ENCODE data around the gene SPTBN1.

SPTBN1 gene

DNA sequence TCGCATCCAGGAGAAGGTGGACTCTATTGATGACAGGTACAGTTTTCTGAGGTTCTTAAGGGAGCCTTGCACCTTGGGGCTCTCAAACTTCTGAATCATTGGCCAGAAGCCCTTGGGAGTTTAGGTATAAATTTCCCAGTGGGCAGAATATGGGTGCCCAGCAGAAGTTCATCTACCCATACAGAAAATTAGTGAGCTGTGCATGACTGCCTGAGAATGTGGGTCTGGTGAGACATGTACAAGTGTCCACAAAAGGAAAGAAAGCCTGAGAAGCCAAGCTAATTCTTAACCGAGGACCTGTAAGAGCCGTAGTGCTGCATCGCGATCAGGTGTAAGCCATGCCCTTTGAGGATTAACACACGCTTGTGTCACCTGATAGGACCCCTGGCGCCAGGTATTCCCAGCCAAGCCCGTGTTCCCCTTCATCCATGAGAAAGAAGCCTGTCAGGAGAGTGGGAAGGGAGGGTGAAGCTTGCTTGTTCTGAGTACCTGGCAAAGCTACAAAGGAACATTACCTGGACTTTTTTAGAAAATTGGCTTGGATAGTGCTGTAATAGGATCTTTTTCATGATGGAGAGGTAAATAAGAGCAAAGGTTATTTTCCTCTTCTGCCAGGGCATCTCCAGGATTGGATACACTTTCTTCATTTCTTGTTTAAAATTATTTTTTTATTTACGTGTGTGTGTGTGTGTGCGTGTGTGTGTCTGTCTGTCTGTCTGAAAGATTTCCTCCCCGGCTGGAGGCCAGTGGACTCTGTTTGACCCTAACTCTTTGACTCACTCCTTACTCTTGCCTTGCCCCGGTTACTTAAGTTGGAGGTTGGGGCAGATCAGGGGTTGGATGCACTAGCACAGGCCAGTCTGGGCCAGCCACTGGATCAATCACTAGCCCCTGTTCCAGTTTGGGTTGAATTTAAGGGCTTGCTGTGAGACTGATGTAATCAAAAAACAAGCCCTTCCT lies 176.9 kb downstream of the SPTBN1 start:
- no peak for DNase-seq (ENCODE audit: low read depth in 2 of 2)

DNA sequence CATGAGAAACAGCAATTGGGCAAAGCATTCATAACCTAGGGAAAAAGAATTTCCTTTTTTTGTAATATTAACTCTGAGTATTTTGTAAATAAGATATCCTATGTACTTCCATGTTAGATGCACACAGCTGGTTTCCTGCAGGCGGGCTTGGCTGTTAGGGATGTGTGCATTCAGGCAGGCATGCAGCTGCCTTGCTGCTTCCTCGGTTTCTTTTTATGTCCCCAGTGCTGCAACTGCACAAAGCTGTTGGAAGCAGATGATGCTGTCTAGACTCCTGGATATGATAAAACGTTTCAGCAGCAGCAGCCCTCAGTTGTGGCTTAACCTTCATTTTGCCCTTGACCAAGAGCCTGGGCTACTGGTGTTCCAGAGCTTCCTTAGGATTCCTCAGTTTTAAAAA lies 177.9 kb downstream of the SPTBN1 start:
- no peak for DNase-seq (ENCODE audit: low read depth in 2 of 2)

DNA sequence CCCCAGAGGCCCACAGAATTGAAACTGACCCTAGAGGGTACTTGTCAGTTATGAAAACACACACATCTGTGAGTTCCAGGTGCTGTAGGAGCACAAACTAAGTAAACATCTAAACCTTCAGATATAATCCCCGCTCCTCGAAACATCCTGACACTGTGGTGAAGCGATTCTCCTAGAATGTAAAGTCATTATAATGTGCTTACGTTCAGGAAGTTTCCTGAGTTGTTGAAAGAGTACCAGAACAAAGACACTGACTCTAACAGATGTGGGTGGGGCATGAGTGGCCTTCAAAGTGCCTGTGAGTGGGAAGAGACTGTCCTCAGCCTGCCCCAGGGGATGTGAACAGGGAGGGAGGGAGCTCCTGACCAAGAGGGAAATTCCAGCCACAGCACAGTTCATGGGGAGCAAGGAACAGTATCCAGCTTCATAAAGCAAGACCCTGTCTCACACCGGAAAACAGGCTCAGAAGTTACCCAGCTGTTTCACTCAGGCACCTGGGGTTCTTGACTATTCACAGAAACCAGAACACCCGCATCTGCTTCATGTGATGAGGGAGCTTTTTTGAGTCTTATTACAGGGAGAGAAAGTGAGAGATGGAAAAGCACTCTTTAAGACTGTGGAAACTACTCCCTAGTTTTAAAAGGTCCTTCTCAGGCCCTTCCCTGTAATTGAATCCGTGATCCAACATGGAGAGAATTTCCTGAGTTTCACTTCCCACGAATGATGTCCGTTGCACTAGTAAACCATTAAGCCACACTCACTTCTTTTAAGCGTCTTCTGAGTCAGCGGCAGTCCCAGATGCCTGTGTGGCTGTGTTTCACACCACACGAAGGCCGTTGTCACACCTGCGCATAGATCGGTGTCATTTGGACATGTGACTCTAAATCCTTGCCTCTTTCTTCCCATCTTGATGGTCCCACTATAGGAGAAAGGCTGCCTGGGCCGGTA lies 178.7 kb downstream of the SPTBN1 start:
- DNase-seq (ENCODE audit: low read depth in 2 of 2) = no peak

DNA sequence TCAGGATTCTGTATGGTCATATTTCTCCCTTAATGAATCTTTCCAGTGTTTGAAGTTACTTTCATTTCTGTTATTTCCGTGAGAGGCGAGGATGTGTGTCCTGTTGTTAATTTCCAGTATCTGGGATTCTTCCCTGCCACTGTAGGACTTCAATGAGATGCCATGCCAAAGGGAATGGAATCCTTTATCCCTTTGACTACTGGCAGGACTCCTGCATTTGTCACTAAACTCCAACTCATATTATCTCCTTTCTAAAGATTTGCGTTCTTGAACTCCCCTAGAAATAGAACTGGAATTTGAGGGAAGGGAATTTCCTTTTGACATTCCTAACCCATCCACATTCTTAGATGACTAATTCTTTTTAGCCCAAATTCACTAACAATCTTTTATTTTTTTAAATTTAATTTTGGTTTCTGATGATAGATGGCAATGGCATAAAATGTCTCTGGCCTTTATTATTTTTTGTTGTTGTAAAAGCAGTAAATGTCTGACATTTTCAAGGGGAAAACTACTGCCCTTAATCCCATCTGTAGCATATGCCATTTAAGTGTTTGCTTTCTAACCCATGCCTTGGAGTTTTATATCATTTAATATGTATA lies 179.5 kb downstream of the SPTBN1 start:
- no peak for DNase-seq (ENCODE audit: low read depth in 2 of 2)

DNA sequence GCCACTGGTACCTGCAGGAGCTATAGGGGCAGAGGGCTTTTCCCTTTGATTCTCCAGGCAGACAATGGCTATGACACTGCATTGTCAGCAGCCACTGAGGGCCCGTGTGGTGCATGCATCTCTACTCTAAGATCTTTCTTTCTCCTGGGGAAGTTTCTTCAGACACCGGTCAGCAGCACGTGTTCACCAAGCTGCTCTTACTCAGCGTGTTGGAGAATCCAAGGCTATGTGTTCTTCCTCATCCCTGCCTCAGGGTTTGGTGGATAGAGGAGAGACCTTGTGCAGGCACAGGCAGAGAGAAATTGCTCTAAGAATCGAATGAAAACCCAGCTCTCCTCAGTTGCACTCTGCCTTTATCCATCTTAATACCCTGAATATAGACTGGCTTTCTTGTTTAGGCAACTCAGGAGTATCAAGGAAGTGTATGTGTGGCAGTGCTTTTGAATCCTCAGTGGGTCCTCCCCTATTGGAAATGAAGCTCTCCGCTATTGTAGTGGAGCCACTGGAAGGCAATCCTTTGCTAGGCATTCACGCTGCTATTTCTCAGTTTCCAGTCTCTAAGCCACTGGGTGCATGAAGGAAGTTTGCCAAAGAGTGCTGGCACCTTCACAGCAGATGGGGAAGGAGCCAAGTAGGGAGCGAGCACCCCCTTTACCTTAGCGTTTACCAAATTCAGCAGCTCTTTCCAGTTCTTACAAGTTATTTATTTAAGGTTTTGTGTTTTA lies 180.4 kb downstream of the SPTBN1 start:
- no peak for DNase-seq (ENCODE audit: low read depth in 2 of 2)

DNA sequence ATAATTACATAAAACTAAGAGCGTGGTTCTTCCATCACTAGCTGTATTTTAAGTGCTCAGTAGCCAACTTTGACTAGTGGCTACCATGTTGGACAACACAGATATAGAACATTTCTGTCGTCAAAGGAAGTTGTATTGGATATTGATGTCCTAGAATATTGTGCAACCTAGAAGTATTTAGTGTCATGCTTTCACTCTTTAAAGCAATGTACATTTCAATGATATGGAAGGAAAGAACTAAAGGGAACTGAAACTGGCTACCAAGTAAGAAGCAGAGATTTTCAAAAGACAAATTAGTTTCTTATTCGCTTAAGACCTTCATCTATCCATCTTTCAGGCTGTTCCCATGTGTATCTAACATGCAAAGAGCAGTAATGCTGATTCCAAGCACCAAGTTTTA lies 182.0 kb downstream of the SPTBN1 start:
- no peak for DNase-seq (ENCODE audit: low read depth in 2 of 2)

DNA sequence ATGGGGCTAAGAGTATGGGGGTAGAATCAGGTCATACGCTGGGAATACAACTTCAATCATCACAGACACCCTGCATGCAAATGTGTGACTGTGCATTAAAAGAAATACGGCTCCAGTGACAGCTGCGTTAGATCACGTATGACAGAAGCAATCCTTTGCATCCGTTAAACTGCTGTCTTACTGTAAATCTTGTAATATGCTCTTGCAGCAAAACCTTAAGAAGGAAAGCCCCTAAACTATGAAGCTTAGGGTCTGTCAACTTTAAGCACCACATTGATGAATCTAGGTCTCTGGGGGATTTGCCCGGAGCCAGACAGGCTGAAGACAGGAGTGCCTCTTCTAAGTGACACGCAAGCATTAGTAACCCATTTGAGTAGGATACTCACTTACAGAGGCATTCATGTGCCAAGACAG lies 182.7 kb downstream of the SPTBN1 start:
- no peak for DNase-seq (ENCODE audit: low read depth in 2 of 2)

DNA sequence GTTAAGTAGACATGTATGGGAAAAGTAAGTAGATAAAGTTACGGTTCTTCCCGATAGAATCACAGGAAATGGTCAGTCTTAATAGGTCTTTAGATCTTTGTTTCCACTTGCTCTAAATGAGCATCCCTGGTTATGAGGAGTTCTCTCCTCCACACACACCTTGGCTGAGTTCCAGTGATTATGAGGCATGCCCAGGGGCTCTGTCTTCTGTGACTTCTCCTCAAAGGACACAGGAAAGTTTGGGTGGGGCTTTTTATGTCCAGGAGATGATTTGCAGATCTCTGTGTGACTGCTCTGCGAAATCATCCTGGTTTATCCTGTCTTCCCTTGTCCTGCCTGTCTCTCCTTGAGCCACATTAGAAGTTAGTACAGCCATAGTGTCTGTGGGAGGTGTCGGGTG lies 183.5 kb downstream of the SPTBN1 start:
- no peak for DNase-seq (ENCODE audit: low read depth in 2 of 2)

DNA sequence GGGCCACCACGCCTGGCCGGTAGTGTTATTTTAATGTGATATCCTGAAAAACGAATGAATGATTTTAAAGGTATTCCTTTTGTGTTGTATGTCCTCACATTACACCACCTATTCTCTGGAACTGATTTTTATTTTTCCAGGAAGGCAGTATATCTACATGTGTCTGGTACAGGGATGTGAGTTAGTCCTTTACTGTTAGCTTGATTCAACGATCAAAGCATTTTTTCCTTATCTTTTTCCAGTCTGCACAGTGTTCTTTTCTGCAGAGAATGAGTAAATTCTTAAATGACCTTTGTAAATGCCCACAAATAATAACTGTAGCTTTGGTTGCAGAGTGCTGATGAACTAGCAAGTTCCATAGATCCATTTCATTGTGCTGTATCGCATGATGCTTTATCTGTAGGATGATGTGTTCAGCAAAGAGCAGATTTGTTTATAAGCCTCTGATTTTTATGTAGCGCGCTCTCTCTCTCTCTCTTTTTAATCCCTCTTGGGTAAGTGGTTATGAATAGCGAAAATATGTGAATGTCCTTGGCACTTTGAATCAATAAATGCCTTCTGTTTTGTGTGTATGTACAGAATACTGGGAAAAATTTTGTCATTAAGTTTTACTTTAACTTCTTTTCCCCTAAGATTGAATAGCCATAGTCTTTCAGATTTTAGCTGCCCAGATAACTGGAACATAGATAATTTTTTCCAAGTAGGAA lies 184.9 kb downstream of the SPTBN1 start:
- DNase-seq (ENCODE audit: low read depth in 2 of 2) = no peak

DNA sequence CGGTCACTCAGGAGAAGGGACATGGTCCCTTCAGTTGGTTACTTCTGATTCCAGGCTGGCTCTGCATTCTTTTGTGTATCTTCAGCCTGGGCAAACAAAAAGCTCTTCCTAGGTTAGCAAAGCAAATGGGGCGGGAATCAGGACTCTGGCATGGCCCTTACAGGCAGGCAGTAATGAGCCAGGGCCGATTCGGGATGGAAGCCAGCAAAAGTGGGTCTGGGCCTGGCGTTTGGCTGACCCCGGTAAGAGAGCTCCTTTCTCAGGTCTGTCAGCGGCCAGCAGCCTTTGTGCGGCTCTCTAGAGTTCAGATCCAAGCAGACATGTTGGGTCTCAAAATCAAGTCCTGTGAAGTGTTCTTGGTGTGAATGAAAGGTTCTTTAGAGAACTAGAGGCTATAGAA lies 185.9 kb downstream of the SPTBN1 start:
- no peak for DNase-seq (ENCODE audit: low read depth in 2 of 2)

DNA sequence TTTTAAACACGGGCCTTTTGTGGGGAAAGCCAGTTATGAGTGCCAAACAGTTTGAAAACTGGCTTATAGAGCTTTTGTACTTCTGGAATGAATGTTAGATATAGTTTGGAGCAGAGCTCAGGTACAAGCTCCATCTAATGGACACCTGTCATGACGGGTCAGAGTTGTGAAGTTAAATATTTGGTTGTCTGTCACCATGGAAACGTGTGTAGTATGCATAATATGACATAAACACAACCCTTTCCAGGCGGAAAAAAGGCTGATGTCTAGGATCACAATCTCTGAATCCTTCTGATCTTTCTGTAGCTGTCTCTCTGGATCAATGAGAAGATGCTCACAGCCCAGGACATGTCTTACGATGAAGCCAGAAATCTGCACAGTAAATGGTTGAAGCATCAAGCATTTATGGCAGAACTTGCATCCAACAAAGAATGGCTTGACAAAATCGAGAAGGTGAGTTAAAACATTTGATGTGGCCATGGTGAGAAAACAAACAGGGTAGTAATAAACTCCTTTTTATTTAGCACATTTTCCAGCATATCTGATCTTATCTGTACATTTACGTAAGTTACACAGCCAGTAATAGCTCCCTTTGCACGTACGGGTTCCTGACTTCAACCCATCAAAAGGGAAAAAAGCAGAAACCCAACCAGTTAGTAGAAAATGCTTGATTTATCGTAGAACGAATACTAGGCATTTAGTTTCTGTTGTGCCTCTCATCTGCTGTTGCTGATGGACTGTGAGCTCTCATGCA lies 186.7 kb downstream of the SPTBN1 start:
- DNase-seq (ENCODE audit: low read depth in 2 of 2) = no peak

DNA sequence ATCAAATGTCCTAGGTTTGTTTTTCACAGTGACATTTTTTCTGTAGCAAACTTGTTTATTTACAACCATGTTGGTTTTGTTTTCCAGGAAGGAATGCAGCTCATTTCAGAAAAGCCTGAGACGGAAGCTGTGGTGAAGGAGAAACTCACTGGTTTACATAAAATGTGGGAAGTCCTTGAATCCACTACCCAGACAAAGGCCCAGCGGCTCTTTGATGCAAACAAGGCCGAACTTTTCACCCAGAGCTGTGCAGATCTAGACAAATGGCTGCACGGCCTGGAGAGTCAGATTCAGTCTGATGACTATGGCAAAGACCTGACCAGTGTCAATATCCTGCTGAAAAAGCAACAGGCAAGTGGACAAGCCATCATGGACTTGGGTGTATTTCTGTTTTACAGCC lies 188.1 kb downstream of the SPTBN1 start:
- DNase-seq (ENCODE audit: low read depth in 2 of 2) = no peak

DNA sequence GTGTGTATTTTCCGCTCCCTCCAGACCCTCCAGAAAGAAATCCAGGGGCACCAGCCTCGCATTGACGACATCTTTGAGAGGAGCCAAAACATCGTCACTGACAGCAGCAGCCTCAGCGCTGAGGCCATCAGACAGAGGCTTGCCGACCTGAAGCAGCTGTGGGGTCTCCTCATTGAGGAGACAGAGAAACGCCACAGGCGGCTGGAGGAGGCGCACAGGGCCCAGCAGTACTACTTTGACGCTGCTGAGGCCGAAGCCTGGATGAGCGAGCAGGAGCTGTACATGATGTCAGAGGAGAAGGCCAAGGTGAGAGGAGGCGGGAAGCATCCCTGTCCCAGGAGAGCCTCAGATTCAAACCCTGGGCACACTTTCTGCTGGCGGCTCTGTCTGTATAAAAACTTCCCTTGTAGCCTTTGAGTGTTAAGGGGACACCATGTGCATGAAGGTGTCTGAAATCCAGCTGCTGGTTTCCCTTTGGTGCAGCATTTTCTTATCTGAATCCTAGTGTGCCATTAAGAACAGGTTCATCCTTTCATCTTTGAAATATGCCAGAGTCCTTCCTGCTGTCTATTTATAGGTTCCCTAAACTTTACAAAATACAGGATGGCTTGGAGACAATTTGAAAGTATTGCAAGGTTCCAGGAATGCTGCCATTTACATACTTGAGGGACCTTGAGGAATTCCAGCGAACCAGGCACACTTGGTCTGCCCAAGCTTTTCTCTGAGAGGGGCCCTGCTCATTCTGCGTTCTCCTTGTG lies 190.2 kb downstream of the SPTBN1 start:
- DNase-seq (ENCODE audit: low read depth in 2 of 2) = no peak

DNA sequence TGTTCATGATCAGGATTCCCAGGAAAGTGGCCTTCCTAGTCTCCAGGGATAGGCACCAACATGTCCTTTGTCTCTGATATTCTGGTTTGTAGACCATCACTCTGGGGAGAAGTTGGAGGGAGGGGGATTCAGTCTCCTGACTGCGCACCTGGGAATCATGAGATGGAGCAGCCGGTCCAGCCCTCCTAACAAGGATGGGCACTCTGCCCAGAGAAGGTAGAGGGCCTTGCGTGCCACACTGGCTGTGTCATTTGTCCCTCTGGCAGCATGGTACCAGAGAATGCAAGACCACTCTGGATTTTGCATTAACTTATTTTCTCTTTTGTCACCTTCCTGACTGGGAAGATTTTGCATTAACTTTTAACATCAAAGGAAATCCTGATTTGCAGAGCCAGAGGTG lies 192.1 kb downstream of the SPTBN1 start:
- DNase-seq (ENCODE audit: low read depth in 2 of 2) = no peak

DNA sequence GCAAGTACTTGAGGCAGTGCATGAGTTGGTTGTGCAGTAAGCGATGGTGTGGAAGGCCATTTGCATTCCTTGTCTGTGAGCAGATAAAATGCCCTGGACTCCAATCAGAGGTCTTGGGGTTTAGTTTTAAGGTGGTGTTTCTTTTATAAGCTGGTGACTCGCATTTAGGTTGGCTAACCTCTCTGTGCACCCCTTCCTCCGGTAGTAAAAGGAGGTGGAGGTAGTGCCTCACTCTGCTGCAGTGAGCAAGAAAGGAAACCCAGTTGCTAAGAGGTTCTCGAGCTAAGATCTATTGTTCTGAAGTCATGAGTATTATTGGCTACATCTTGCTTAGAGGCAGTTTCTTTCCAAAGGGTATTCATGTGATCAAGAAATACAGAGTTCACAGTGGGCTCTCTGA lies 193.1 kb downstream of the SPTBN1 start:
- no peak for DNase-seq (ENCODE audit: low read depth in 2 of 2)

DNA sequence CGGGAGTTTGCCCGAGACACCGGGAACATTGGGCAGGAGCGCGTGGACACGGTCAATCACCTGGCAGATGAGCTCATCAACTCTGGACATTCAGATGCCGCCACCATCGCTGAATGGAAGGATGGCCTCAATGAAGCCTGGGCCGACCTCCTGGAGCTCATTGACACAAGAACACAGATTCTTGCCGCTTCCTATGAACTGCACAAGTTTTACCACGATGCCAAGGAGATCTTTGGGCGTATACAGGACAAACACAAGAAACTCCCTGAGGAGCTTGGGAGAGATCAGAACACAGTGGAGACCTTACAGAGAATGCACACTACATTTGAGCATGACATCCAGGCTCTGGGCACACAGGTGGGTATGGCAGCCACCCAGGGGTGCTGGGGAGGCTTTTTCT lies 193.5 kb downstream of the SPTBN1 start:
- DNase-seq (ENCODE audit: low read depth in 2 of 2) = no peak

DNA sequence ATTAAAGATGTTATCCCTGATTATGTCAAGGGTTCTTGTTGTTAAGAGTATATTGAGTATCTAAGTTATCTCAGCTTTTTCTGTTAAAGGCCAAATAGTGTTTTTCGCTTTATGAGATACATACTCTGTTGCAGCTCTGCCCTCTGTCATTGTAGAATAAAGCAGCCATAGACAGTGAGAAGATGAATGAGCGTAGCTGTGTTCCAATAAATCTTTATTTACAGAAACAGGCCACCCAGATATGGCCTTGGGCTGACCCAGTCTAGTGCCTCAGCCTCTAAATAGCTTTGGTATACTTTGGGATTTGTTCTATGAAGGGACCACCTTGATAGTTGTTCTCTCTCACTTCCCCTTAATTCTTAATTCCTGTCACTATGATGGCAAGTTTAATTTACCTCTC lies 194.5 kb downstream of the SPTBN1 start:
- no peak for DNase-seq (ENCODE audit: low read depth in 2 of 2)

DNA sequence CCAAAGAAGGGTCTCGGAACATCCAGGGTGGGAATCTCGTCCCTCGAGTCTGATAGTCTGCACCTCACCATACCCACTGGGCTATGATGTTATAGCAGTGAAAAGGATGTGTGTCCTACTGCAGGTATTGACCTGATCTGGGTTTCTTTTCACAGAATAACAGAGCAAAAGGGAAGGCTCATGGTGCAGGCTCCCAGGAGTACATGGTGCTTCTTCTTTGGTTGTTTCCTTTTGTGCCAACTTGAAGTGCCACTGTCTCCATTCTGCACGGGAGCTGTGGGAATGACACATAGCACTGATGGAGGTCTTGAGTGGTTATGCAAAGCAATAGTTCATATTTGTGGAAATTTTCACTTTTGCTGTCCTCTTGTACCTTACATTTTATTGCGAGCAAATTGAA lies 195.2 kb downstream of the SPTBN1 start:
- DNase-seq (ENCODE audit: low read depth in 2 of 2) = no peak

DNA sequence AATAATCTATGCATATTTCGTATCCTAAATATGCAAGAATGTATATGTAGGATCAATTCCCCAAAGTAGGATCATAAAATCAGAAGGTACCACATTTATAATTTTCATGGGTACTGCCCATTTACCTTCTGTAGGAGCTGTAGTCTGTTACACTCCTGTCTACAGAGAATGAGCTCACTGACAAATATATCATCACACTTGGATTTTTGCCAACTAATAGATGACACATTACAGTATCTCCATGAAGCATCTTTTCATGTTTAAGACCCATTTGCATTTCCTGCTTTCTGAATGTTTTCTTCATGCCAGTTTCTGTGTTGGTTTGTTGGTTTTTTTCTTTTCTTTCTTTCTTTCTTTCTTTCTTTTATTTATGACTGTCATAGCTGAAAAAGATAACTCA lies 196.4 kb downstream of the SPTBN1 start:
- no peak for DNase-seq (ENCODE audit: low read depth in 2 of 2)
